SK-N-SH treated with all-trans-retinoic acid at 6 μM for 48 hours (cell line): ENCODE results near the gene PDE9A.

Source experiments
- ARNTL ChIP-seq: fragments of 450-650 bp; formaldehyde crosslinking; IDR thresholded peaks from 2 replicates; pipeline ENCODE4 v1.5.0; 2020; ENCODE audit warnings: low read depth, mild to moderate bottlenecking, moderate library complexity, borderline replicate concordance
- BACH2 ChIP-seq: fragments of 250-450 bp; sonication (Bioruptor Pico); IDR thresholded peaks from 2 replicates; pipeline ENCODE4 v1.9.0; 2021; ENCODE audit warnings: mild to moderate bottlenecking, borderline replicate concordance
- CREB5 ChIP-seq: fragments of 250-450 bp; sonication (Bioruptor Pico); IDR thresholded peaks from 2 replicates; pipeline ENCODE4 v1.5.1; 2020; ENCODE audit warnings: low read depth, mild to moderate bottlenecking, moderate library complexity
- ESRRG ChIP-seq: fragments of 250-450 bp; sonication (Bioruptor Pico); IDR thresholded peaks from 2 replicates; pipeline ENCODE4 v1.6.1; 2021; ENCODE audit warnings: mild to moderate bottlenecking
- PPARA ChIP-seq: fragments of 250-450 bp; sonication (Bioruptor Pico); IDR thresholded peaks from 2 replicates; pipeline ENCODE4 v1.5.0; 2020; ENCODE audit warnings: mild to moderate bottlenecking, borderline replicate concordance
- ZFP3 ChIP-seq: fragments of 250-450 bp; sonication (Bioruptor Pico); IDR thresholded peaks from 2 replicates; pipeline ENCODE4 v1.5.0; 2020; ENCODE audit warnings: mild to moderate bottlenecking, moderate library complexity
- TF ChIP-seq, protein P1 (sequence below): fragments of 250-450 bp; sonication (Bioruptor Pico); IDR thresholded peaks from 2 replicates; pipeline ENCODE4 v1.8.0; 2020; ENCODE audit warnings: mild to moderate bottlenecking, moderate library complexity, borderline replicate concordance

DNA sequence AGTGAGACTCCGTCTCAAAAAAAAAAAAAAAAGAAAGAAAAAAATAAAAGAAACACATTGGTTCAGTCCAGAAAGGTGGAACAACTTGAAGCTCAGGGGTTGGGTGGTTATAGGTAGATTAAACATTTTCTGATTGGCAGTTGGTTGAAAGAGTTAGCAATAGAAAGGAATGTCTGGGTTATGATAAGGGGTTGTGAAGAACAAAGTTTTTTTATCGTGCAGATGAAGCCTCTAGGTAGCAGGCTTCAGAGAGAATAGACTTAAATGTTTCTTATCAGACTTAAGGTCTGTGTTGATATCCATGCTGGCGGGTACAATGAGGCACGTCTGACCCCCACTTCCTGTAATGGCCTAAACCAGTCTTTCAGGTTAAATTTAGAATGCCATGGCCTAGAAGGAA is 45.0 kb upstream of the PDE9A start:
- TF ChIP-seq PPARA (CRISPR knock-in tag) (no peak), CREB5 (CRISPR knock-in tag) (no peak), BACH2 (CRISPR knock-in tag) (no peak), ZFP3 (no peak), ESRRG (CRISPR knock-in tag) (no peak), ARNTL (CRISPR knock-in tag) (no peak)
- TF ChIP-seq, protein P1, sequence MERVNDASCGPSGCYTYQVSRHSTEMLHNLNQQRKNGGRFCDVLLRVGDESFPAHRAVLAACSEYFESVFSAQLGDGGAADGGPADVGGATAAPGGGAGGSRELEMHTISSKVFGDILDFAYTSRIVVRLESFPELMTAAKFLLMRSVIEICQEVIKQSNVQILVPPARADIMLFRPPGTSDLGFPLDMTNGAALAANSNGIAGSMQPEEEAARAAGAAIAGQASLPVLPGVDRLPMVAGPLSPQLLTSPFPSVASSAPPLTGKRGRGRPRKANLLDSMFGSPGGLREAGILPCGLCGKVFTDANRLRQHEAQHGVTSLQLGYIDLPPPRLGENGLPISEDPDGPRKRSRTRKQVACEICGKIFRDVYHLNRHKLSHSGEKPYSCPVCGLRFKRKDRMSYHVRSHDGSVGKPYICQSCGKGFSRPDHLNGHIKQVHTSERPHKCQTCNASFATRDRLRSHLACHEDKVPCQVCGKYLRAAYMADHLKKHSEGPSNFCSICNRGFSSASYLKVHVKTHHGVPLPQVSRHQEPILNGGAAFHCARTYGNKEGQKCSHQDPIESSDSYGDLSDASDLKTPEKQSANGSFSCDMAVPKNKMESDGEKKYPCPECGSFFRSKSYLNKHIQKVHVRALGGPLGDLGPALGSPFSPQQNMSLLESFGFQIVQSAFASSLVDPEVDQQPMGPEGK, result no peak
